Adipose tissue (tissue), 3 donors: ENCODE results near the gene SERPINA3. TPM values are rescaled to one million over a fixed set of nuclear protein-coding genes. Genes with fewer than 3 reads are reported as not detected.

Experiments
- H3K27ac ChIP-seq: one replicate; pipeline ENCODE4 v1.5.1; 2013; ENCODE audit warnings: low read depth, low read length
- WGBS, 3 donors: extraction: QIAGEN DNeasy Blood & Tissue Kit; methylation state at CpG; one replicate each; pipeline ENCODE4 v1.1.7; 2013; 5-methylcytosine and 5-hydroxymethylcytosine counted together
- polyA plus RNA-seq, 3 donors: library from polyadenylated mRNA; stranded (reverse); fragments of 200-250 nt; gene quantifications; one replicate each; pipeline ENCODE4 v1.2.3, GENCODE V29; 2013
- donor health status: healthy with polysubstance abuse.
- donor health status: Bipolar disorder and iron deficiency.
- donor health status: healthy.

Gene SERPINA3
- polyA plus RNA-seq, 3 donors: 78.2 to 7,001 (median 97.3) TPM

DNA sequence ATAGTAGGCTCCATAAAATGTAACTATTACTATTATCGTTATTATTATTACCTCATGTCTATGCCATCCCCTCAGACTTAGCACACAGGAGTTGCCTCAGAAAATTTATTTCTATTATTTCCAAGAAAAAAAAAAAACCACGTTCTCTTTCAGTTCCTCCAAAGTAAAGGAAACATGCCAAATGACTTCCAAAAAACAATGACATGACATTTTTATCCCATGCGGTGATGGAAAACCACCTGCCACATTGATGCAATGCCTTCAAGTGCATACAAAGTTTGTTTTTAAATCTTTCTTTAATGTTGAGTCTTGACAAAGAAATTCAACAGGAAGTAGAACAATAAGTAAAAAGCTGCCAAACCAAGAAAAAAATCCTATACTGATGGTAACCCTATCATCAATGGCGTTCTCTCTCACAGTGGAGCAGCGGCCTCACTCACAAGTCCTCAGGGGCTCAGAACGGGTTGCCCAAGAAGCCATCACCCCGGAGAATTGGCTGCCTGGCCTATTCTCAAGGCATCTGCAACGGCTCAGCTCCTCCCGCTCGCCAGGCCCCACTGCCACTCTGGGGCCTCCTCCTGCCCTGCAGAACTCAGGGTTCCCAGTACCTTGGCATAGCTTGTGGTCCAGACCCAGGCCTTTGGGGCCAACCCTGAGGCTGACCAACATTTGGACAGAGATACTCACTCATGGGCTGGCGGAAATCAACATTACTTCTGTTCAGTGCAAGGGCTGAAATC is 51.9 kb downstream of the SERPINA3 start:
- 68 to 81% (median 69%) methylated on average over 11 of the region's 11 CpGs for WGBS, 3 donors
- no peak overlapping the region for H3K27ac ChIP-seq

DNA sequence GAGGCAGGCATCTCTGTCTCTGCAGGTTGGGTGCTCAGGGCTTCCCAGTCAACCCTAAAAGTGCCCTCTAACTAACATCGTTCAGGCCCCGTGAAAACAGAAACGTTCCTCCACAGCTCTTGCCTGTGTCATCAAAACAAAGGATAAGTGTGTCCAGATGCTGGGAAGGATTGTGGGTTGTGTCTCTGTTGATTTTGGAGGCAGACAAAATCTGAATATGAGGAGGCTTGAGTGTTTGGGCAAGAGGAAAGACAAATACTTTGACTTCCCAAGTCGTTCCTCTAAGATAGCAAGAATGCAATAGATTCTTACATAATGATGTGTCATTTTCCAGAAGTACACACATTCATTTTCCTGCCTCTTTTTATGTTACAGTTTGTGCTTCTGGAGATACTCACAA is 52.9 kb downstream of the SERPINA3 start:
- whole genome bisulfite sequencing, 3 donors: 51 to 62% (median 57%) methylated on average over 4 of the region's 4 CpGs

DNA sequence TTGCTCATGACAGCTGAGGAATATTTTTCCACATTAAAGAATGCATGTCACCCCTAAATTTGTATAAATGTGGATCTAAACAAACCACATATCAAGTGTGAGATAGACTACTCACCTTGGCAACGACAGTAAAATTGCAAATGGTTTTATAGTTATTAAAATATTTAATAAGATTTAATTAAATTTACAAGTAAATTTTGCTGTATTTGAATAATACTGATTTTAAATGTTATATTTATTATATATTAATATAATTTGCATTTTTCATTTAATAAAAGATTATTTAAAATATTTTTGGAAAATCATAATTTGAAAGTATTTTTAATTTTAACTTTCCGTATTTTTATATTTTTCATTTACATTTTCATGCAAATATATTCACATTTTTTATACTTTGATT is 53.4 kb downstream of the SERPINA3 start:
- 76 to 91% (median 77%) methylated on average over 2 of the region's 2 CpGs for WGBS, 3 donors
- no peak overlapping the region for H3K27ac ChIP-seq

More for the DNA sequence above, 52.9 kb downstream of the SERPINA3 start:
- H3K27ac ChIP-seq: no peak overlapping the region

DNA sequence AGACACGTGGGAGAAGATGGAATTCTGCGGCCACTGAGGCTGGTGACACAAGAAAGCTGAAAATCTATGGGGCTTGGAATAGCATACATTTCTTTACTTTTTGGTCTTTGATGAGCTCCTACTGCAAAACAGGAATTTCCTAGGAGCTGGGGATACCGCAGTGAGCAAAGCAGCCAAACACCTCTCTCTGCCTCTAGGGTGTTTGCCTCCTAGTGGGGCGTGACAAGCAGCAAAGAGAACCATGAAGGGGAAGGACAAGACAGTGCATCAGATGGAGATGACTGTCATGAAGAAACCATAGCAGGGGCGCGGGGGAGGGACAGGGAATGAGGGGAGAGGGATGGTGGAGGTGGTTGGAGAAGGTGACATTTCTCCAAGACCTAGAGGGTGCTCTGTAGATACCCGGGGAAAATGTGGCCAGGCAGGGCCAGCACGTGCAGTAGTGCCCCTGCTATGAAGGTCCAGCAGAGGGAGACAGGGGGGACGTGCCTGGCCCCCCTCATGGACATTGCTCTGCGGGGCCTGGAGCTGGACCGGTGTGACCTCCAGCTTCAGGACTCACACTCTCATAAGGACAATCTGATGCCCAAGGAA is 58.6 kb downstream of the SERPINA3 start:
- WGBS, 3 donors: 80 to 84% (median 81%) methylated on average over 11 of the region's 11 CpGs
- no peak overlapping the region for H3K27ac ChIP-seq

DNA sequence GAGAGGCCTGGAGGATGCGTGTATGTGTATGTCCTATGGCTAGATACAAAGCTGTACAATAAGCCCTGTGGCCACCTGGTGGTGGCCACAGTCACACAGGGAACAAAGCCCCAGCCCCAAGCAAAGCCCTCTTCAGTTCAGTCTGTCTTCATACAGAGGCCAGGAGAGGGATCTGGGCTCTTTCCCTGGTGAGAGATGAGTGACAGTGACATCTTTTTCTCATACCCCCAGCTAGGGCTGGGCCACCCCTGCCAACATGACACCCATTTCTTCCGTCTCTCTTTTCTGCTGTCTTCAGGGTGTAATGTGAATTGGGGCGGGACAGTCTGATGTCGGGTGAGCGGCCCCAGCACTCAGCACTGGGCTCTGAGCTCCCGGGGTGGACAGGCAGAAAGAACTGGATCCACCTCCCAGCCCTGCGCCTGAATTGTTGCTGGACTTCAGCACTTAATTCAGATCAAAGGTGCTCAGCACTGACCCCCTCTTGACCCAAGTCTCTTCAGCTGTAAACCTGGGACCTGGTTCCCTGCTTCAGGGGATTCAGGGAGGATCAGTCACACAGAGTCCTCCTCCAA is 59.8 kb downstream of the SERPINA3 start:
- WGBS, 3 donors: 83 to 89% (median 86%) methylated on average over 7 of the region's 7 CpGs
- no peak overlapping the region for H3K27ac ChIP-seq

DNA sequence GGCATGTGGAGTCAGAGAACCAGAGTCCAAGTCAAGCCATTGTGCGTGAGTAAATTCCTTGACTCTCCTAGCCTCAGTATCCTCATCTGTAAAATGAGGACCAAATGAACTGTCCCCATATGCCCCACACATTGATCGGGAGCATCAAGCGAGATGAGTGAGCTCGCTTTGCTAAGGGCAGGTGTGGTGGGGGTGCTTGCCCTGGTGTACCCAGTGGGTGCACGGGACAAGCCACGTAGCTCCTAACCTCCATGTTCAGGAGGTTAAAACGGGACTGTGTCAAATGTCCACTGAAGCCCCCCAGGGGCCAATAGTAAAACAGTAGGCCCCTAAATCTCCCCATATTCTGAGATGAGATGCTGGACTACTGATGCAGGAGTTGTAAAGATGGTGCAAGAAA is 60.9 kb downstream of the SERPINA3 start:
- WGBS, 3 donors: 94 to 96% (median 94%) methylated on average over 7 of the region's 7 CpGs

More for the DNA sequence above, 60.9 kb downstream of the SERPINA3 start:
- no peak overlapping the region for H3K27ac ChIP-seq

Other genes starting within 250 kb of the SERPINA3 start
- gene SERPINA2, start 245.7 kb upstream of the SERPINA3 start, polyA plus RNA-seq: not detected
- 10 to 100 TPM; 37.5 to 56.2 (median 50.9) TPM for gene SERPINA1, start 223.8 kb upstream of the SERPINA3 start, polyA plus RNA-seq
- gene SERPINA11, start 159.6 kb upstream of the SERPINA3 start, polyA plus RNA-seq: not detected
- gene SERPINA9, start 136.2 kb upstream of the SERPINA3 start, polyA plus RNA-seq: not detected
- gene SERPINA12, start 102.9 kb upstream of the SERPINA3 start, polyA plus RNA-seq: not detected
- 10 to 100 TPM in 1 of 3 donors, 1 to 10 TPM in 1, not detected in 1; 1.1 to 76.1 TPM for gene SERPINA4, start 50.9 kb upstream of the SERPINA3 start, polyA plus RNA-seq
- 10 to 100 TPM in 1 of 3 donors, 1 to 10 TPM in 2; 1.1 to 65.2 (median 1.1) TPM for gene SERPINA5, start 31.0 kb upstream of the SERPINA3 start, polyA plus RNA-seq
- 1 to 10 TPM in 2 of 3 donors, under 1 TPM in 1; 0.52 to 3.6 (median 1.4) TPM for gene GSC, start 157.7 kb downstream of the SERPINA3 start, polyA plus RNA-seq